GM18499 (cell line): Measurements from ENCODE around the gene TTC19.
"Not testable (repeated sequence)": the region's sequence is repeated elsewhere in the genome, so short reads cannot be mapped to it uniquely, and the experiment has no call there.

Experiments used
- ATAC-seq: cut with Tn5 transposase; IDR thresholded peaks from one replicate; pipeline ENCODE4 v1.9.1; 2021; ENCODE audit warnings: moderate number of reproducible peaks; ENCODE audit not compliant: insufficient read depth, unreplicated experiment

TTC19 gene

DNA sequence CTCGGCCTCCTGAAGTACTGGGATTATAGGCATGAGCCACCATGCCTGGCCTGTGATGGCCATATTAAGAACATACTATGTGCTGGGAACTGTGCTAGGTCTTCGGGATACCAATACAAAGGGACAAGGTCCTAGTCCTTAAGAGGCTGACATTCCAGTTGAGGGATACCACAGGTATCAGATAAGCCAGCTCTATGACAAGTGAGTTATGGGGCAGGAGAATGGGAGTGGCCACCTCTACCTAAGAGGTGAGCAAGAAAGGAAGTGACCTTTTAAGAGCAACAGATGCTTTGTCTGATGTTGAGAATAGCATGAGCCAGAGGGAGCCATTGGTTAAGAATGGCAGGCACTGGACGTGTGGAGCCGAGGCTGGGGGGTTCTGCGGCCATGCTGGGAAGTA, 27.7 kb upstream of the TTC19 start:
- ATAC-seq: no peak

GRCh38 chr17:15972497-15972951, 27.1 kb upstream of the TTC19 start:
- no peak for ATAC-seq

- ATAC-seq: no peak
These were observed 26.6 kb upstream of the TTC19 start for GRCh38 chr17:15973016-15973415.

- no peak for ATAC-seq
These were observed 25.8 kb upstream of the TTC19 start for GRCh38 chr17:15973834-15974233.

- no peak for ATAC-seq
These were observed 21.7 kb upstream of the TTC19 start for GRCh38 chr17:15977894-15978293.

GRCh38 chr17:15978606-15979005, 21.0 kb upstream of the TTC19 start:
- ATAC-seq: no peak

DNA sequence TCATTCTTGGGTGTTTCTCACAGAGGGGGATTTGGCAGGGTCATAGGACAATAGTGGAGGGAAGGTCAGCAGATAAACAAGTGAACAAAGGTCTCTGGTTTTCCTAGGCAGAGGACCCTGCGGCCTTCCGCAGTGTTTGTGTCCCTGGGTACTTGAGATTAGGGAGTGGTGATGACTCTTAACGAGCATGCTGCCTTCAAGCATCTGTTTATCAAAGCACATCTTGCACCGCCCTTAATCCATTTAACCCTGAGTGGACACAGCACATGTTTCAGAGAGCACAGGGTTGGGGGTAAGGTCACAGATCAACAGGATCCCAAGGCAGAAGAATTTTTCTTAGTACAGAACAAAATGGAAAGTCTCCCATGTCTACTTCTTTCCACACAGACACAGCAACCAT, 20.6 kb upstream of the TTC19 start:
- ATAC-seq: not testable (repeated sequence)

GRCh38 chr17:15981208-15981607, 18.4 kb upstream of the TTC19 start:
- peak; percentile 94 for ATAC-seq

DNA sequence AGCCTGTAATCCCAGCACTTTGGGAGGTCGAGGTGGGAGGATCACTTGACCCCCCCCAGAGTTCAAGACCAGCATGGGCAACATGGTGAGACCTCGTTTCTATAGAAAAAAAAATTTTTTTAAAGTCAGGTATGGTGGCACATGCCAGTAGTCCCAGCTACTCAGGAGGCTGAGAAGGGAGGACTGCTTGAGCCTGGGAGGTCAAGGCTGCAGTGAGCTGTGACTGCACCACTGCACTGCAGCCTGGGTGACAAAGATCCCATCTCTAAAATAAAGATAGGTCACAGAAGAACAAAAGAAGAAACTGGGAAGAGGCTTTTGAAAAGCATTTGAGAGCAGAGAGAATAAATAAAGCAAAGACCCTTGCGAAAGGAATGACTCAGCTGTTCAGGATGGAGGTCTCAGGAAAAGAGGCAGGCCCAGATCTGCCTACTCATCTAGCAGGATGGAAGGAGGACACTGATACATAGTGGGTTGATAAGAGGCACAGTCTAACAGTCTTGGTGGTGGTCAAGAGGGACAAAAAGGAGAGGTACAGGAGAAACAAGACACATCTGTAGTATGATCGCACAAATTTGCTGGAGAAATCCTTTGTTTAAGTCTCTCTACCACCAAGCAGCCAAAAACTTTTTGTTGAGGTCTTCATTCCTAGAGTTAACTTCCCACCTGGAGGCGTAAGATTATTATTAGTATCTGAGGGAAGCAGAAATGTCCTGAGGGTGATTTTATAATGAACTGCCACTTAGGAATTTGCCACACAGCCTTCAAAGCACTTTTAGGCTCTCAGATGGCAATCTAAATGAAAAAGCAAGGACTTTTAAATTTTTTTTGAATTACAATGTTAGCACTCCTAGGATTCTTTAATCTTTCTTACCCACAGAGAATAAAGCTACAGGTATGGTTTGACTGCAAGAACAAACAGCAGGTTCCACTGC, 17.7 kb upstream of the TTC19 start:
- no peak for ATAC-seq

DNA sequence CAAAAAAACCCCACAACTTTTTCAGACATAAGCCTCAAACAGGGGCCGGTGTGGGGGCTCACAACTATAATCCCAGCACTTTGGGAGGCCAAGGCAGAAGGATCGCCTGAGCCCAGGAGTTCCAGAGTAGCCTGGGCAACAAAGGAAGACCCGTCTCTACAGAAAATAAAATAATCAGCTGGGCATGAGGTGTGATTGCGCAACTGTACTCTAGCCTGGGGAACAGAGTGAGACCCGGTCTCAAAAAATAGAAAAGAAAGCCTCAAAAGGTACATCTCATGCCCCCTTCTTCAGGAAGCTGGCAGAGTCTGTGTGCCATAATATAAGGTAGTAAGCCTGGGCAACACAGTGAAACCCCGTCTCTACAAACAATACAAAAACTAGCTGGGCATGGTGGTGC, 3.3 kb upstream of the TTC19 start:
- ATAC-seq: no peak

- ATAC-seq: no peak
These were observed 1.5 kb upstream of the TTC19 start for GRCh38 chr17:15998031-15998562.

GRCh38 chr17:15999974-16000827, 577 bp downstream of the TTC19 start:
- peak; percentile 12 for ATAC-seq

GRCh38 chr17:16001226-16001897, 1.7 kb downstream of the TTC19 start:
- no peak for ATAC-seq

DNA sequence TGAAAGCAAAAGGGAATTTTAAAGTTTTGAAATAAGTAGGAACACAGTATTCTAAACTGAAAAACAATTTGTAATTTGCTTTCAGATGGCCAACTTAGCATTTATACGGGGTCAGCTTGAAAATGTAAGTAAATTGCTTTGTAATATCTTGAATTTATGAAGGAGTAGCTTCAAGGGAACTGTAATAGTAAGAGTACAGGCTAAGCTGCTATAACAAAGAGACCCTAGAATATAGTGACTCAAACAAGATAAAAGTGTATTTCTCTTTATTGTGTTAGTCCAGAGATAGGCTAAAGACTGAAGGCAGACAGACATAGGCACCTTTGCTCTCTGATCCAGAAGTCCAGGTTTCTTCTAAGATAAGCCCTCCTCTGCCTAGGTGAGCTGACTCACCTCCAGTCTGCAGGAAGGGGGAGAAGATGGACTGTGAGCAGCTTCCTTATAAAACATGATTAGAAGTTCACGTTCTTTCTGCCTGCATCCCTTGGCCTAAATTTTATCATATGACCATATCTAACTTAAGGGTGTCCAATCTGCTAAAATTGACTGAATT, 3.2 kb downstream of the TTC19 start:
- no peak for ATAC-seq

- no peak for ATAC-seq
These were observed 4.2 kb downstream of the TTC19 start for GRCh38 chr17:16003841-16004240.

- no peak for ATAC-seq
These were observed 6.0 kb downstream of the TTC19 start for GRCh38 chr17:16005636-16006035.

- ATAC-seq: no peak
These were observed 7.8 kb downstream of the TTC19 start for GRCh38 chr17:16007439-16007838.

DNA sequence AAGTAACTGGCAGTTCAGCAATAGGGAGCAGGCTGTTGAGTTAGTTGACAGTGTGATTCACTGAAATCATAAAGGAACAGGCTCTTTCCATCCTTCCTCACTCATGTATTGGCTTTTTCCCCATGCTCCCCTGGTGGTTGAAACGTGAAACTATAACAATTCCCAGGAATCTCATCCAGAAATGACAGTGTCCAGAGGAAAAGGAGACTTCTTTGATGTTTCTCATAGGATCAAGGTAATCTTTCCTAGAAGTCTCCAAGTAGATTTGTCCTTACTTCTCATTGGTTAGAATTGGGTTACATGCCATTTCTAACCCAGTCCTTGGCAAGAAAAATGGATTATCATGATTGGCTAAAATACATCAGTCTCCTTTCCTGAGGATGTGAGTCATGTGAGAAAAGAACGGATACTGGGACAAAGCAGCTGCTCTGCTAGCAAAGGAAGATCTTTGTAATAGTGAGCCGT, 14.4 kb downstream of the TTC19 start:
- ATAC-seq: no peak

DNA sequence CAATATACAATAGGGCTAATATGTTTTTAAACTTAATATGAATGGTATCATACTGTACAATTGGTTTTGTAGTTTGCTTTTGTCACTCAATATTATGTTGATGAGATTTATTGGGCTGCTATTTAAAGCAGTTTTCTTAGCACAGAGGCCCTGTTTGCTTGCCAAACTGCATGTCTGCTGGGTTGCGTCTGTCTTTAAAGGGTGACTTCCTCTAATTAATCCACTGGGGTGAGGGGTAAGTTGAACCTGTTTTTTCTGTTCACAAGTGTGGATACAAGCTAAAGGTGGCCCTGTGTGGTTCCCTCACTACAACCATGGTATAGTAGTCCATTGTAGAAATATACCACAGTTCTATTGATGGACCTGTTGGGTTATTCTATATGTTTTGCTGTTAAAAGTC, 19.7 kb downstream of the TTC19 start:
- ATAC-seq: no peak

DNA sequence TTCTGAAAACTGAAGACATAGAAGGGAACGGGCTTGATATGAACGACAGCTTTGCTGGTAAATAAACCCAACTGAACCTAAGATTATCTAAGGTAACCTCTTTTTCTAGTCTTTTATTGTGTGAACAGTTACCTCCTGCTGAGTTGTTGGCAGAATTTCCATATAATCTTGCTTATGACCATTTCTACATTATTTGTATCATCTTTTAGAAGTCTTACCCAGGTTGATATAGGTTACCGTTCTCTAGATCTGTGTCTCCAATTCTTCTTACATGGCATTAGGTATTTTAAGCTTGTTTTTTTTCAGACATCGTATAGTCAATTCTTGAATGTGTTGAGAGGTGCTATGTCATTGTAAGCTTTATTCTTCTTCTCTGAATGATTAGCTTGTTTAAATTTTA, 24.3 kb downstream of the TTC19 start:
- no peak for ATAC-seq
